Fibroblast of lung (primary cell): ENCODE data around the gene CLPSL2.

ENCODE experiments used
- EZH2 ChIP-seq: IDR thresholded peaks from 2 replicates; pipeline ENCODE4 v1.5.1; 2012; ENCODE audit warnings: low read length, control low read depth, mild to moderate bottlenecking; ENCODE audit errors: missing control alignments
- TF ChIP-seq, protein P1 (sequence below), 2 donors: IDR thresholded peaks in 1 of 2; conservative IDR thresholded peaks in 1 of 2; 1 replicate in 1 of 2; 2 replicates in 1 of 2; pipeline ENCODE4 v1.5.1; 2011 to 2012; ENCODE audit warnings: low read length in 2 of 2, control low read depth in 1 of 2, inconsistent platforms in 1 of 2, low read depth in 1 of 2, mild to moderate bottlenecking in 1 of 2

DNA sequence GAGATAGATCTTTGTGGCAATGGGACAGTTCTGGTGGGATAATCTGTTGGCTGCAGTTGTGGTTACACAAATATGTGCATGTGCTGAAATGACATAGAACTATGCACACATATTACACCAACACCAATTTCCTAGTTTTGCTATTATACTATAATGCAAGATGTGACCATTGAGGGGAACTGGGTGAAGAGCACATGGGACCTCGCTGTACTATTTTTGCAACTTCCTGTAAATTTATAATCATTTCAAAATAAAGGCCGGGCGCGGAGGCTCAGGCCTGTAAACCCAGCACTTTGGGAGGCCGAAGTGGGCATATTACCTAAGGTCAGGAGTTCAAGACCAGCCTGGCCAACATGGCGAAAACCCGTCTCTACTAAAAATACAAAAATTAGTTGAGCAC, 30.9 kb upstream of the CLPSL2 start:
- TF ChIP-seq, protein P1, sequence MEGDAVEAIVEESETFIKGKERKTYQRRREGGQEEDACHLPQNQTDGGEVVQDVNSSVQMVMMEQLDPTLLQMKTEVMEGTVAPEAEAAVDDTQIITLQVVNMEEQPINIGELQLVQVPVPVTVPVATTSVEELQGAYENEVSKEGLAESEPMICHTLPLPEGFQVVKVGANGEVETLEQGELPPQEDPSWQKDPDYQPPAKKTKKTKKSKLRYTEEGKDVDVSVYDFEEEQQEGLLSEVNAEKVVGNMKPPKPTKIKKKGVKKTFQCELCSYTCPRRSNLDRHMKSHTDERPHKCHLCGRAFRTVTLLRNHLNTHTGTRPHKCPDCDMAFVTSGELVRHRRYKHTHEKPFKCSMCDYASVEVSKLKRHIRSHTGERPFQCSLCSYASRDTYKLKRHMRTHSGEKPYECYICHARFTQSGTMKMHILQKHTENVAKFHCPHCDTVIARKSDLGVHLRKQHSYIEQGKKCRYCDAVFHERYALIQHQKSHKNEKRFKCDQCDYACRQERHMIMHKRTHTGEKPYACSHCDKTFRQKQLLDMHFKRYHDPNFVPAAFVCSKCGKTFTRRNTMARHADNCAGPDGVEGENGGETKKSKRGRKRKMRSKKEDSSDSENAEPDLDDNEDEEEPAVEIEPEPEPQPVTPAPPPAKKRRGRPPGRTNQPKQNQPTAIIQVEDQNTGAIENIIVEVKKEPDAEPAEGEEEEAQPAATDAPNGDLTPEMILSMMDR (conservative IDR thresholded peaks at IDR 0.05 in 1 of 2, IDR thresholded peaks at IDR 0.05 in 1 of 2; ENCODE audit: low read depth in 1 of 2, low read length in 2 of 2): no peak
- no peak for TF ChIP-seq EZH2
